DMS153 (cell line): ENCODE data around the gene NGEF.

Experiments used
- DNase-seq: peaks from one replicate; lab custom pipeline; 2025; lab: John Stamatoyannopoulos, UW

NGEF gene

DNA sequence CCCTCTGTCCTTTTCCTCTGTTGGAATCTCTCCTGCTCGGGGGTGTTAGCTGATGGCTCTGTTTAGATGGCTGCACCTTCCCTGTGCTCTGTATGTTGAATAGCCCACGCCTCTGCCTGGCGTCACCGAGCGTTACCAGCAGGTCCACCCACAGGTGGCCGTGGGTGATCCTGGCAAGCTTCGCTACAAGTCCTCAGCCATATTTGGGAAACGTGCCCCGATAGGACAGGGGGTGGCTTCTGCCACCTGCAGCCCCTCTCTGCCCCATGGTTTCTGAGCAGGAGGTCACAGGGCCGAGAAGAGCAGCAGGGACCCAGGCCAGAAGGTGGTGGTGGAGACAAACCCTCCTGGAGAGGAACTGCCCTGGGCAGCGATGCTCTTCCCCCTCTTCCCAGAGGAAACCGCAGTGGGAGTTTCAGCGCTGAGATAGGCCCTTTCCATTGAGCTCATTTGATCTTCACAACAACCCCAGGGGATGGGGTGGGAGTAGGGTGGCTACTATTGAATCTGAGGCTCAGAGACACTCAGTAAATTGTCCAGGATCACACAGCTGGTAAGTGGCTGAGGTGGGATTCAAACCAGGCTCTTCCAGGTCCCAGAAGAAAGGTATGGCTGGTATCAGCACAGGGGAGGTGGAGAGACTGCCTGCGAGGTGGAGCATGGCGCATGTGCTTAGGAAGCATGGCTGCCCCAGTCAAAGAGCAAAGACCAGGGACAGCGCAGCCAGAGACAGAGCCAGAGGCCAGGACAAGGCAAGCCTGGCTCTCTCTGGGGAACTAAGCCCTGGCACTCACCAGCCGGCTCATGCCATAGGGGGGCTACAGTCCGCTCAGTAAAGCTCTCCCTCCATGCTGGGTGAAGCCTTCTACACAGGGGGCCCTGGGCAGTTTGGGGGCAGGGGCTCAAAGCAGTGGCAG is 15.0 kb downstream of the NGEF start:
- DNase-seq, result no peak

DNA sequence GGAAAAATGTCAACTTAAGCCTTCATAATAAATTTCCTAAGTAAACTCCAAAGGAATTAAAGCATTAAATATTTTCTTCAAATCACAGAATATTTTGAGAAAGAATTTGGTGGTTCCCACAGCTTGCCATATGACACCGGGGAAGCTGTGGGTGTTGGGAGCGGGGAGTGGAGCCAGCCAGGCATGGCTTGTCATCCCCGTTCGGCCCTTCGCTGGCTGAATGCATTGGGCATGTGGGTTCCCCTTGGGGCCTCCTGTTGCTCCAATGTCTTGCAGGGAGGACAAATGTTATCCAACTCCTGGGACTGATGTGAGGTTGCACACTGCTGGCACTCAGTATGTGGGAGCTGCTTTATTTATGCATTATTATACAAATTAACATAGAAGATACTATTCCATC is 18.6 kb downstream of the NGEF start:
- DNase-seq, result no peak

DNA sequence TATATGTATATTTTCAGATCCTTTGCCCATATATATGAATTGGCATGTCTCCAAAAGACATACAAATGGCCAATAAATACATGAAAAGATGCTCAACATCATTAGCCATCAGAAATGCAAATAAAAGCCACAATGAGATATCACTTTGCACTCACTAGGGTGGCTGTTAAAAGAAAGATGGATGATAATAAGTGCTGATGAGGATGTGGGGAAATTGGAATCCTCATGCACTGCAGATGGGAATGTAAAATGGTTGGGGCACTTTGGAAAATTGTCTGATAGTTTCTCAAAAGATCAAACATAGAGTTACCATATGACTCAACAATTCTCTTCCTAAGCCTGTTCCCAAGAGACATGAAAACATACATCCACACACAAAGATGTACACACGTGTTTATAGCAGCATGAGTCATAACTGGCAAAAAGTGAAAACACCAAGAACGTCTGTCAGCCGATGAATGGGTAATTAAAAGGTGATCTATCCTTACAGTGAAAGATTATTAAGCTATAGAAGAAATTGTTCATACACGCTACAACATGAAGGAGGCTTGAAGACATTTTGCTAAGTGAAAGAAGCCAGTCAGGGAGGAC is 19.7 kb downstream of the NGEF start:
- DNase-seq, result no peak

DNA sequence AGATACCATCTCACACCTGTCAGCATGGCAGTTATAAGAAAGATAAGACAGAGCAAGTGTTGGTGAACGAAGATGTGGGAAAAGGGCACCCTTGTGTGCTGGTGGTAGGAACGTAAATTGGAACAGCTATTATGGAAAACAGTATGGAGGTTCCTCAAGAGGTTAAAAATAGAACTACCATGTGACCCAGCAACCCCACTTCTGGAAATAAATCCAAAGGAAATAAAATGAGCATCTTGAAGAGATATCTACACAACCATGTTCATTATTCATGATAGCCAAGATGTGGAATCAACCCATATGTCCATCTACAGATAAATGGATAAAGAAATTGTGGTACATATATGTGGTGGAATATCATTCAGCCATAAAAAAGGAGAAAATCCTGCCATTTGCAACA is 26.9 kb downstream of the NGEF start:
- DNase-seq, result no peak

DNA sequence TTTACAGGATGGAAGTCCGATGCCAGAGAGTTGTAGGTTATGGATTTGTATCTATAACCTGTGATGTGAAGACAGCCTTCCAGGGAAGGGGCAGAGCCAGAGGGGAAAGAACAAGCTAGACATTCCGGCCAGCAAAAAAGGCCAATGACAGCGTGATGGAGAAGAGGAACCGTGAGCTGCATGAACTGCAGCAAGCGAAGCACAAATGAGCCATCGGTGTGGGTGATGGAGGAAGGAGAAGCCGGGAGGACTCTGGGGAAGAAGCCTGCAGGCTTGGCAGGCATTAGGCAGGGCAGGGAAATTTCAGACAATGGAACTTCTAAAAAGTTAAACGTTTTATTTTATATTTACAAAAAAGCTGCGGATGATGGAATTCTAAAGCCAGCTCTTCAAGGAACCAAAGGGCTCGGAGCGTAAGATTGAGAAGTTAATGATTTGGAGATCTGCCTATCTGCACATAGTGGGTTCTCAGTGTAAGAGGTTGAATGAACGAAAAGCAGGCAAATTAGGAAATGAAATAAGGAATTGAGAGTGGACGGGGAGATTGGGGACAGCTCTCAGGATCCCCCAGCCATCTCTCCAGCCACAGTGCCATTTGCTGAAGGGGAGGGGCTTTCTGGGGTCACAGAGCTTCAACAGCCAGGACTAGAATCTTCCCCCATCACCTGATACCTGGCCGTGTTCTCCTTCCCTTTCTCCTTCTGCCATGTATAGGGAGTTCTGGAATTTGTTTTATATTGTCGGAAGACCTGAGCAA is 28.4 kb downstream of the NGEF start:
- DNase-seq, result no peak

DNA sequence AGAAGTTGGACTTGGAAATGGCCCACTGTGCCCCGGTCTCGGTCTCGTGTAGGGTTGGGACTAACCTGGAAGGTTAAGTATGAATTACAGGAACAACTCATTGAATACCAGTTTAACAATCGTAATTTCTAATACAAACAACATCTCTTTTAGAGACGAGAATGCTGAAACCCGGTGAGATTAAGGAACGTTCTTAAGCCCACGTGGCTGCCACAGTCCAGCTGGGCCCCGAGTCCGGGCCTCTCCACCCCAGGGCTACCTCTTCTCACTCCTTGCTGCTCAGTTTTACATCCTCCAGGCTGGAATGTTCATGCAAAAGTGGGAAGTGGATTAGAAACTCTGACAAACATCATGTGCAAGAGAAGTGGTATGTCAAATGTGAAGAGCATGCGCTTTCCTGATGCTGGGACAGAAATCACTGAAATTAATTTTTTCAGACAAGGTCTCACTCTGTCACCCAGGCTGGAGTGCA is 29.4 kb downstream of the NGEF start:
- no peak for DNase-seq

DNA sequence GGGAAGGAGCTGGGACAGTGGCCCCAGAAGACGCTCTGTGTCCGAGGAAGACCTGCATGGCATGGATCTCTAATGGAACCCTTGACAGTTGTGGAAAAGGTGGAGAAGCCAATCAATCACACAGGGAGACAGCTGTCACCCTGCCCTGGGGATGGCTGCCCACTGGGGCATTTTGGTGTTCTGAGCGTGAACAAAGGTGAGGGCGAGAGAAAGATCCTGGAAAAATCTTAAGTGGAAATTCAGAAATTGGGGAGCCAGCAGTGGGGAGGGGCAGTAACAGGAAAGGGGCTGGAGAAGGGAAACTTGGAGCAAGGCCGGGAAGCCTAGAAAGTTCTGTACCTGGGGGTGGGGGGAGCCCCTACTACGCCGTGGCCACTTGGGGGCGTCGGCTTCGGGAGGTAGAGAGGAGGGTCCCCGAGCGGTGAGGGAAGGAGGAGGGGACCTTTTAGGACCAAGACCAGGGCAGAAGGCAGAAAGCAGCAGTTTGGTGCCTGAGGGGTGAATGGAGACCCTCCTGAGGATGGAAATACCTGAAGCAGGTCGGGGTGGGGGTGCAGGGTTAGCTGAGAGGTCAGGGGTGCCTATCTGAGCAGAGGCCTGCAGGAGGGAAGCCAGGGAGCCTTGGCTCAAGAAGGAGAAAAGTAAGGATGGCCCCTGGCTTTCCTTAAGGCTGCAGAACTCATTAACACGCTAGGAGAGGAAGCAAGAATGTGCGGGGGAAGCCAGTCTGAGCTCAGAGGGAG is 30.0 kb downstream of the NGEF start:
- no peak for DNase-seq

DNA sequence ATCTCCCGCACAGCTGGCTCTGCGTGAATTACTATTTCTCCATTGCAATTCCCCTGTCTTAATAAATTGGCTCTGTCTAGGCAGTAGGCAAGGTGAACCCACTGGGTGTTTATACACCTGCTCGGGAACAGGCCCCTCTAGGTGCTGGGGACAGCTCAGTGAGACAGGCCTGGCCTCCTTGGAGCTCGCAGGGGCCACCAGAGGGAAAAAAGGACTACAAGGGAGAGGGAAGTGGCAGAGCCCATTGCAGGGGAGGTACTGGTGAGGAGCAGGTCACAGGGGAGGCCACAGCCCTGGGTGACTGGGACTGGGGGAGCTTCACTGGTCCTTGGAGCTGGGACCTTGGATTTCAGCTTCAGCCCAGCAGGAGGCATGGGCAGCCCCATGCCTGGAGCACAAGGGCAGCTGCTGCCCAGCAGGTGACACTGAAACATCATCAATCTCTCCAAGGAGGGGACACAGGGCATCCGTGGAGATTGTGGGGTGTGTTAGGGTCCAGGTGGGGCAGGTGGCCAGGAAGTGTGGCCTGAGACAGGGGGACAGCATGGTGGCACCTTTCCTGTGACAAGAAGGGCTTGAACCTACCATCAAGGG is 31.2 kb downstream of the NGEF start:
- DNase-seq, result no peak

DNA sequence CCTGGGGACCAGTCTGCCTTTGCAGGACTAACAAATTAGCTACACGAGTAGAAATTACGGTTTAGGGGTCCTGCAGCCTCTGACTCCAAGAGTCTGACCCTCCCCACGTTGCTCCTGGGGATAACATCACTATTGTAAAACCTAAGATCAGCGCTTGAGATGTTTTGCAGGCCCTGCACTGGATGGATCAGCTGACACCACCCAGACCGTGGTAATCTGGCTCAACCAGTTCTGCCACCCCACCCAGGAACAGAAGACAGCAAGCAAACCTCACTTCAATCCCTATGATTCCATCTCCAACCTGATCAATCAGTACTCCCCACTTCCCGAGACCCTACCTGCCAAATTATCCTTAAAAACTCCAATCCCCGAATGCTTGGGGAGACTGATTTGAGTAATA is 31.7 kb downstream of the NGEF start:
- no peak for DNase-seq

DNA sequence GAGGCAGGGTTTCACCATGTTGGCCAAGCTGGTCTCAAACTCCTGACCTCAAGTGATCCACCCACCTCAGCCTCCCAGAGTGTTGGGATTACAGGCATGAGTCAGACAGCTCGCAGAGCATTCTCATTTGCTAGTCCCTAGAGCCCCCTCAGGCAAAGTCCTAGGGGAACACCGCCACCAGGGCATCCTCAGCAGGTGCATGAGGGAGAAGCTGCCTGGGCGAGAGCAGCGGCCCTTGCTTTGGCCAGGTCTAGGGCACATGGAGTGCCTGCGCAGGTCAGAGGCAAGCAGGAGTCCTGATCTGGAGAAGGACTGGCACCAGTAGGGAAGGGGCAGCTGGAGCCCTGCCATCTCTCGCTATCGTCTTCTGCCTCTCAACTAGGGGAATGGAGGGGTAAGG is 32.4 kb downstream of the NGEF start:
- DNase-seq, result no peak

DNA sequence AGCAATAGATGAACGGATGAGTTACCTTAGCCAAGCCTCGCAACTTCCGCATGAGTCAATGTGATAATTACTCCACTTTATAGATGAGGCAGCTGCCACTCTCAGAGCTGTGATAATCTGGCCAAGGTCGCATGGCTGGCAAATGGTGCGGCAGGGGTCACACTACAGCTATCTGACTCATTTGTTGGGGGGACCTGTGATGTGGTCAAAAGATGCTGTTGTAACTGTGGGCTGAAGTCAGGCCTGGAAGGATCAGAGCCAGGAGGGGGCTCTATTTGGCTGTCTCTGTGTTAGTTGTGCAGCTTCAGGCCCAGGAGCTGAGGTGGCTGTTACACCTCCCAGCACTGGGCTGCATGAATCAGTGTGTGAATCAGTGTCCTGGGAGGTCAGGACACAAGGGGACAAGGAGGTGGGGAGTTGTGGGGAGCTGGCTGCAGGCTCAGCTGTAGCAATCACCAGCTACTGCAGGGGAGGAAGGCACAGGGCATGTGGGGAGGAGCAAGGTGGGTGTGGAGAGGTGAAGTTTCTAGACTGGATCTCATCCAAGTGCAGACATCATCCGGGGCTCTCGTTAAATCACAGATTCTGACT is 33.1 kb downstream of the NGEF start:
- DNase-seq, result no peak

DNA sequence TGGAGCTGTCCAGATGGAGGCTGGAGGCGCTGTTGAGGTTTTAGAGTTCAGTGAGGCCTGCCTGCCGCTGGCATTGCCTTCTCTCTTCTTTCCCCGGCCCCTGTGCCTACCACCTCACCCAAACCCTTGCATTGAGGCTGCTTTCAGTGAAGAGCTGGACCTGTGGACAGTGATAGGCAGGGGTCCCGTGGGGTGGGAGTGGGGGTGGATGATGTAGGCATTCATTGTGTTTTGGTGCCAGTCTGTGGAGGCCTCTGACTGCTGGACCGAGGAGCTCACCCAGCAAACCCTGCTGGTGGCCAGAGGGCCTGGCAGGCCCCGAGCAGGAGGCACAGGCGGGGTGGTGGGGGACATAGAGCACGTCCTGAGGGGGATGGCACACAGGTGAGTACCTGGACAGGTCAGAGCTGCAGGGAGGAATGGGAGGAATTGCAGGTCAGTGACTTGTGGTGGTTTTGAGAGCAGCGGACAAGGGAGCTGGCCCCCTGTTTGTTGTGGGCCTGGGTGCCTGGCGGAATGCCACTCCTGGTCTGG is 35.6 kb downstream of the NGEF start:
- DNase-seq, result no peak

DNA sequence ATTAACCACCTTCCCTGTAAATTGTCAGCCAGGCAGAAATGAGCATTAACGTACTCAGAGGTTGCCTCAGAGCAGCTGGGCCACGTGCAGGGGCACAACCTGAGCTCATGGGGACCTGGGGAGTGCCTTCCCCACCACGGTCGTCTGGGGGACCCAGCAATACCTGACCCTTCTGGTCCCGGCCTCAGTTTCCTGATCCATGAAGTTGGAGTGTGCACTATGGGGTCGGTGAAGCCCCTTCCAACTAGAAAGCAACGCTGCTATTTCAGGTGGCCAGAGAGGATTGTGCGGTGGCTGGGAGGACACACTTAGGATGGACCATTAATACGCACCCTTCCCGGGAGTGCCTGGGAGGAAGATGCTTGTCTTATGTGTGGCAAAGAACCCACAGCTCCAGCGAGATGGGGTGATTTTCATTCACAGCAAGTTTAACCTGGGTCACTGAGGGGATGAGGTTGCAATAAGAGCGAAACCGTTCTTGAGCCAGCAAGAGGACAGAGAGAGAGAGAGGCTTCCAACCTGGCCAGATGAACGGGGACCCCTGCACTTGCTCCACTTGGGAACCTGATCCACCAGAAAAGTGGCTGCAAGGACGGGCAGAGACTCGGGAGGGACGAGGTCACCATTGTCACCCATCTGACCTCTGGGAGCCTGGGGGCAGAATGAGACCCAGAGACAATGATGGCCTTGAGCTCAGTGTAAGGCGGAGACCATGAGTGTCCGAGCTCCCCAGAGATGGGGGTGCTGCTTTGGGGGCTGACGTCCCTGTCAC is 36.2 kb downstream of the NGEF start:
- DNase-seq, result no peak

DNA sequence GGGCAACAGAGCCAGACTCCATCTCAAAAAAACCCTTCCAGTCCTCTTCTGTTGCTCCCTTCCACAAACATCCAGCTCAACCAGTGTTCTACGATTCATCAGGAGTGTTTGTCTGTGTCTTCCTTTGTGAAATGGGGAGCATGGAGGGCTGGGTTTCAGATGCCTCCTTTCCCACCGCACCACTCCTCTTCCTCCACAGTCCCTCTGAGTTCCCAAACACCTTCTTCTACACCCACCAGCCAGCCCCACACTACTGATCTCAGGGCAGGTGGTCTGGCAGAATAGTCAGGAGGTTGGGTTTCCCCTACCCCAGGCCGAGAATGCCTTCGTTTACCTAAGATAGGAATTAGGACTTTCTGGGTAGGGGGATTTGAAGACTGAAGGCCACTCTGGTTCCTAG is 36.9 kb downstream of the NGEF start:
- no peak for DNase-seq

DNA sequence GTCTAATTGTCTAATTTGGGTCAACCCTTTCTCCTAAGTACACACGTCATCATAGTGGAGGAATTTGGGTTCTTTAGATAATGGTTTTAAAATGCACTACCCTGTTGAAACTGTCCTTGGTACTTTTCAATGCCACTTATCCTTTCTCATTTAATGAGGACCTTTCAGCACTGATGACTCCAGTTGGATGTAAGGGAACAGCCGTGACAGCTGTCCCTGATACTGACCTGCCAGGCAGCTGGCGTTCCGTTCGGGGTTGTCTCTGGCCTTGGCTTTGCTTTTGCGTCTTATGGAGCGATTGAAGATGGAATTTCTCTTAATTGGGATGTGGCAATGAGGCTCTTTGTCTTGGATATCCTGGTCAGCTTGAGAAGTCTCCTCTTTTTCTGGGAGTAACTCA is 38.7 kb downstream of the NGEF start:
- DNase-seq, result no peak

DNA sequence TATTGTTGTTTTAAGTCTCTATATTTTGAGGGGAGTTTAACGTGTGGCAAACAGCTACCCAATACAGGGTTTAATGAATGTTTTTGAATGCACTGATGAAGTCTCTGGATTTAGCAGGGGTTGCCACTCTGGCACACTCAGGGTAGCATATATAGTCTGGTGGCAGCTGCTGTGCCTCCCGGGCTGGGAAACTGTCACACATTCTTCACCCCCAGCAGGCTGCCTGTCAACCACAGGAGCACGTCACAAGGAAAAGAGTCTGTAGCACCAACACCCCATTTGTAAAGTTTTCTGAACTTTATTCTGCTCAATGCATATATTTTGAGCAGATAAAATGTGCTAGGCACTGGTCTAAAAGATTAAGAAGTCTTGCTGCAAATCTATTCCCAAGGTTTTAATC is 39.3 kb downstream of the NGEF start:
- DNase-seq, result no peak

DNA sequence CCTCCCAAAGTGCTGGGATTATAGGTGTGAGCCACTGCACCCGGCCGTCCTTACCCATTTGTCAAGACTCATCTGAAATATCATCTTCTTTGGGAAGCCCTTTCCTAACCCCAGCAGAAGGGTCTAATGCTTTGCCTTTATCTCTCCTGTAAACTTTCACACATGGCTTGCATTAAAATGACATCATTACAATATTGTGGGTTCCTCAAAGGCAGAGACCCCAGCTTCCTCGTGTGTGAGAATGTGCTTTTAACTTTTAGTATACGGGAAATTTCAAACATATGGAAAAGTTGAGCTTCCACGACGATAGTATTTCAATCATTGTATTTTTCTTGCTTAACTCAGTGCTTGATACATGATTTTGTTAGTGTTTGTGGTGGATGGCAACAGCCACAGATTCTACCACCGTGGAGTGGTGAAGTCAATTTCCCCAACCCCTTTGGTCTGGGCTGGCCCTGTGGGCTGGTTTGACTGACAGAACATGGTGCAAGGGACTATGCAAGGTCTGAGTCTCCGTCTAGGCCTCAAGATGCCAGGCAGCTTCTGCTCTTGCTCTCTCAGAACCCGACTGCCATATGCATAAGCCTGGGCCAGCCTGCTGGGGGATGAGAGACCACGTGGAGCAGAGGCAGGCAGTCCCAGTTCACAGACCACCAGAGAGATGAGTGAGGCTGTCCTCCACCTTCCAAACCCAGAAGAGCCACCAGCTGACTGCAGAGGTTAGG is 39.9 kb downstream of the NGEF start:
- DNase-seq, result no peak

DNA sequence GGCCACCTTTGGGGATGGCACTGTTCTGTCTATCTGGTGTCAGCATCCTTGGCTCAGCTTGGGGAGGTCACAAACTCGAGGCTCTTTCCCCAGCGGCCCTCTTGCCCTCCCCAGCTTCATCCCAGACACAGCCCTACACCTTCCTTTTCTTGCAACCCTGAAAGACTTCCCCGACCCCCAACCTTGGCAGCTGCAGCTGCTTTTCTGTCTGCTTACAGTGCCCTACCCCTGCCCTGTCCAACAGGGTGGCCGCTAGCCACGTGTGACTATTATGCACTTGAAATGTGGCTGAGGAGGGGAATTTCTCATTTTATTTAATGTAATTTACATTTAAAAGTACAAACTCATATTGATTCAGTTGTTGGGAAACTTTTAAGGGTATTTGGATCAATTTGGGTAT is 41.3 kb downstream of the NGEF start:
- no peak for DNase-seq

DNA sequence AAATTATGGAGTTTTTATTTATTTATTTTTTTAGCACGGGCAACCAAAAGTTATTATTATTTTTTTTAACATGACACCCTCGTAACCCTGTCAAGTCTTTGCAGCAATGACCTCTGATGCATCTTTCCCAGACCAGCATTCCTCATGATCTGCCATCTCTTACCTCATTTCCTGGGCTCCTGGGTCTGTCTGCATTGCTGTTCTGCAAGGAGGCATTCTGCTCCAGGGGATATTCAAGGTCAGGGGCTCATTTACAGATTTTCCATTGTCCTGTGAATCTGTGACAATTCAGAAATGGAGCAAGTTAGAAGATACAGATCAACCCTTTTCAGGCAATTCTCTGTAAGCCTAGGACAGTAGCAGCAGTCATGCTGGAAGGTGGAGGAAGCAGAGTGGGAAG is 43.0 kb downstream of the NGEF start:
- no peak for DNase-seq

DNA sequence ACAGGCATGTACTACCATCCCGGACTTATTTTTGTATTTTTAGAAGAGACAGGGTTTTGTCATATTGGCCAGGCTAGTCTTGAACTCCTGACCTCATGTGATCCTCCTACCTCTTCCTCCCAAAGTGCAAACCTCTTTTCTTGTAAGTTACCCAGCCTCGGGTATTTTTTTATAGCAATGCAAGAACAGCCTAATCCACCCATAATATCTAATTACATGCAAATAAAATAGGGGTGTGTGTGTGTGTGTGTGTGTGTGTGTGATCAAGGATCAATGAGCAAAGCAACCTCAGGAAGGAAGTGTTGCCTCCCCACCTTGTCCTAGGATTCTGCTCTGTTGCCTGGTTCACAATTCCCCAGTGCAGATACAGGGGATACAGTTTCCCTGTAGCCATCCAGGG is 45.6 kb downstream of the NGEF start:
- no peak for DNase-seq
